IPS DF 4.7 (cell line): Measurements from ENCODE around the gene AKAP13.
"Not testable (repeated sequence)": the region's sequence is repeated elsewhere in the genome, so short reads cannot be mapped to it uniquely, and the experiment has no call there.

ENCODE experiments used
- DNase-seq: peaks from one replicate; pipeline ENCODE4 v3.0.0-alpha.2; 2013; ENCODE audit warnings: low spot score; ENCODE audit errors: extremely low read depth

AKAP13 gene

GRCh38 chr15:85349062-85349461, 31.3 kb upstream of the AKAP13 start:
- not testable (repeated sequence) for DNase-seq

GRCh38 chr15:85350395-85350794, 30.0 kb upstream of the AKAP13 start:
- DNase-seq, result no peak

- not testable (repeated sequence) for DNase-seq
Measured at GRCh38 chr15:85351501-85351900, 28.9 kb upstream of the AKAP13 start.

- DNase-seq, result no peak
Measured at GRCh38 chr15:85351965-85352364, 28.4 kb upstream of the AKAP13 start.

- no peak for DNase-seq
Measured at GRCh38 chr15:85353516-85353915, 26.9 kb upstream of the AKAP13 start.

- DNase-seq, result no peak
Measured at GRCh38 chr15:85354461-85354860, 25.9 kb upstream of the AKAP13 start.

- no peak for DNase-seq
Measured at GRCh38 chr15:85354948-85355347, 25.5 kb upstream of the AKAP13 start.

GRCh38 chr15:85356276-85356675, 24.1 kb upstream of the AKAP13 start:
- DNase-seq, result no peak

- no peak for DNase-seq
Measured at GRCh38 chr15:85361323-85361722, 19.1 kb upstream of the AKAP13 start.

- DNase-seq, result no peak
Measured at GRCh38 chr15:85362436-85363081, 17.8 kb upstream of the AKAP13 start.

GRCh38 chr15:85365980-85366379, 14.4 kb upstream of the AKAP13 start:
- no peak for DNase-seq

- DNase-seq, result no peak
Measured at GRCh38 chr15:85367741-85368140, 12.7 kb upstream of the AKAP13 start.

GRCh38 chr15:85374831-85375230, 5.6 kb upstream of the AKAP13 start:
- DNase-seq, result no peak

- DNase-seq, result no peak
Measured at GRCh38 chr15:85377269-85377668, 3.1 kb upstream of the AKAP13 start.

- no peak for DNase-seq
Measured at GRCh38 chr15:85377986-85378385, 2.4 kb upstream of the AKAP13 start.

GRCh38 chr15:85379403-85380131, 836 bp upstream of the AKAP13 start:
- DNase-seq, result no peak

GRCh38 chr15:85380812-85381642, 624 bp downstream of the AKAP13 start:
- DNase-seq, result no peak

- DNase-seq, result no peak
Measured at GRCh38 chr15:85381850-85382751, 1.7 kb downstream of the AKAP13 start.

GRCh38 chr15:85382942-85383341, 2.5 kb downstream of the AKAP13 start:
- no peak for DNase-seq

GRCh38 chr15:85383470-85384148, 3.2 kb downstream of the AKAP13 start:
- DNase-seq, result no peak

- no peak for DNase-seq
Measured at GRCh38 chr15:85386261-85386660, 5.9 kb downstream of the AKAP13 start.
